GM12878 (cell line): Measurements from ENCODE around the gene VWA8. TPM values are rescaled to one million over a fixed set of nuclear protein-coding genes. Genes with fewer than 3 reads are reported as not detected.

Experiments used
- ATAC-seq: fragments of 200-7000 bp; cut with Tn5 transposase; 3 replicates; pipeline ENCODE4 v1.9.1; 2020; ENCODE audit warnings: mild to moderate bottlenecking, moderate library complexity
- BruUV-seq: library from RNA; stranded (reverse); fragments of 400-500 nt; replicated peaks from 2 replicates; lab custom pipeline; 2021; lab: Mats Ljungman, UMichigan
- CTCF ChIA-PET: fragments of 300-600 bp; sonication (Branson Sonifier 250); formaldehyde crosslinking; extraction: SDS; loops from one replicate; lab custom pipeline; 2021; ENCODE audit warnings: inconsistent platforms; lab: Yijun Ruan, JAX
- POLR2A ChIA-PET: fragments of 350-600 bp; formaldehyde crosslinking; extraction: SDS; loops from one replicate; lab custom pipeline; 2021; ENCODE audit warnings: inconsistent platforms; lab: Charles Lee
- RAD21 ChIA-PET: fragments of 300-600 bp; sonication (Branson Sonifier 250); formaldehyde crosslinking; loops from one replicate; lab custom pipeline; 2023; ENCODE audit warnings: antibody characterized with exemption; ENCODE audit not compliant: unreplicated experiment; lab: Charles Lee
- SMC1A ChIA-PET: fragments of 300-600 bp; sonication (Branson Sonifier 250); formaldehyde crosslinking; loops from one replicate; lab custom pipeline; 2023; ENCODE audit not compliant: unreplicated experiment, uncharacterized antibody; lab: Charles Lee
- DNase-seq: peaks from one replicate; pipeline ENCODE4 v3.0.0-alpha.2; 2011; ENCODE audit warnings: low read depth, low spot score
- FAIRE-seq: peaks from 3 replicates; lab custom pipeline; 2011; peaks lifted over from hg19 to GRCh38; lab: Jason Lieb, UNC
- H2AFZ ChIP-seq: 2 replicates; pipeline ENCODE4 v1.6.0; 2011; ENCODE audit warnings: low read depth, low read length, control low read depth; ENCODE audit not compliant: control insufficient read depth
- H3K27ac ChIP-seq: 2 replicates; pipeline ENCODE4 v1.5.1; 2011; ENCODE audit warnings: control low read depth; ENCODE audit not compliant: control insufficient read depth, insufficient read depth
- H3K27me3 ChIP-seq, 2 experiments: replicated peaks in 1 of 2; 2 replicates each; pipeline versions ENCODE4 v1.6.0 to v1.6.1; 2011; ENCODE audit warnings: low read length in 1 of 2; ENCODE audit not compliant: control insufficient read depth in 2 of 2, insufficient read depth in 2 of 2
- H3K36me3 ChIP-seq, 2 experiments: 2 replicates each; pipeline ENCODE4 v1.5.1; 2011; ENCODE audit warnings: low read length in 1 of 2; ENCODE audit not compliant: control insufficient read depth in 2 of 2, insufficient read depth in 2 of 2
- H3K4me1 ChIP-seq: 2 replicates; pipeline ENCODE4 v1.6.1; 2011; ENCODE audit warnings: mild to moderate bottlenecking, low read length, moderate library complexity, mixed read lengths; ENCODE audit not compliant: control insufficient read depth, insufficient read depth
- H3K4me2 ChIP-seq: 2 replicates; pipeline ENCODE4 v1.6.0; 2011; ENCODE audit warnings: control low read depth; ENCODE audit not compliant: control insufficient read depth, insufficient read depth
- H3K4me3 ChIP-seq: fragments of 200-600 bp; sonication (generic); 2 replicates; pipeline ENCODE4 v1.5.1; 2016
- H3K79me2 ChIP-seq: 2 replicates; pipeline ENCODE4 v1.6.0; 2011; ENCODE audit warnings: low read length; ENCODE audit not compliant: control insufficient read depth, insufficient read depth
- H3K9ac ChIP-seq: 2 replicates; pipeline ENCODE4 v1.8.0; 2011; ENCODE audit warnings: low read length, control low read depth, mixed read lengths; ENCODE audit not compliant: control insufficient read depth, insufficient read depth
- H3K9me3 ChIP-seq: replicated peaks from 3 replicates; pipeline ENCODE4 v1.5.1; 2011; ENCODE audit warnings: mild to moderate bottlenecking, low read length; ENCODE audit not compliant: control insufficient read depth, insufficient read depth
- H4K20me1 ChIP-seq: 2 replicates; pipeline ENCODE4 v1.6.0; 2011; ENCODE audit not compliant: control insufficient read depth, insufficient read depth
- EED ChIP-seq: sonication (generic); IDR thresholded peaks from 2 replicates; pipeline ENCODE4 v1.6.1; 2016; ENCODE audit warnings: antibody characterized with exemption, low read depth
- LARP7 ChIP-seq: fragments of 450-650 bp; IDR thresholded peaks from 2 replicates; pipeline ENCODE4 v1.6.1; 2017; ENCODE audit warnings: mild to moderate bottlenecking
- SIN3A ChIP-seq: IDR thresholded peaks from 2 replicates; pipeline ENCODE4 v1.6.1; 2012; ENCODE audit warnings: low read depth, low read length, improper control_type of control experiment
- SUPT20H ChIP-seq: IDR thresholded peaks from 2 replicates; pipeline ENCODE4 v1.6.1; 2011; ENCODE audit warnings: low read depth, mild to moderate bottlenecking, low read length, moderate library complexity, borderline replicate concordance; ENCODE audit not compliant: control insufficient read depth
- TCF7 ChIP-seq: IDR thresholded peaks from 2 replicates; pipeline ENCODE4 v1.6.1; 2014; ENCODE audit warnings: antibody characterized with exemption, borderline replicate concordance
- ZNF24 ChIP-seq: fragments of 450-650 bp; IDR thresholded peaks from 2 replicates; pipeline ENCODE4 v1.6.1; 2017; ENCODE audit warnings: antibody characterized with exemption, mild to moderate bottlenecking
- WGBS: methylation state at CpG from one replicate; pipeline ENCODE4 v1.1.6; 2016; ENCODE audit warnings: low lambda C conversion rate; ENCODE audit not compliant: insufficient replicate concordance, insufficient coverage; ENCODE audit errors: missing lambda C conversion rate; 5-methylcytosine and 5-hydroxymethylcytosine counted together
- in situ Hi-C: fragments of 300-500 bp; cut with MboI; formaldehyde crosslinking; loops from 9 replicates; pipeline ENCODE4 v1.14.3; 2018; ENCODE audit warnings: mixed read lengths
- intact Hi-C: fragments of 100-400 bp; cut with micrococcal nuclease; formaldehyde crosslinking; loops from one replicate; pipeline ENCODE4 v1.14.2; 2022; ENCODE audit not compliant: unreplicated experiment
- polyA plus RNA-seq, 11 experiments: library from polyadenylated mRNA; depleted of rRNA in 4 of 11; unstranded in 6 of 11; stranded (reverse) in 5 of 11; fragments of >200 nt; fragmentation: Nextera tagmentation in 4 of 11; fragmentation: Illumina TruSeq in 1 of 11; extraction: Ambion mirVana in 4 of 11; extraction: Trizol in 1 of 11; gene quantifications; 1 replicate in 1 of 11; 2 replicates in 10 of 11; pipeline versions ENCODE4 v1.2.1 to v1.2.3, GENCODE V29; 2011 to 2016; ENCODE audit warnings: inconsistent platforms in 2 of 11, missing spikeins in 2 of 11, low read depth in 1 of 11
- total RNA-seq, 4 experiments: library from RNA; depleted of rRNA in 3 of 4; stranded (reverse); fragments of >200 nt in 3 of 4; fragmentation: Illumina TruSeq in 1 of 4; extraction: Trizol in 1 of 4; gene quantifications; 2 replicates each; pipeline versions ENCODE4 v1.2.1 to v1.2.3, GENCODE V29; 2013 to 2021
- TF ChIP-seq, protein P1 (sequence below): fragments of 150-350 bp; IDR thresholded peaks from 2 replicates; pipeline ENCODE4 v1.6.1; 2014; ENCODE audit warnings: mild to moderate bottlenecking, low read depth, low read length

VWA8 gene
- total and polyA plus RNA-seq, 10 of the 15 experiments (the other 5 are each of a cell fraction or from before 2014, with no cell fraction given), result 3.0 to 21.8 (median 13.5) TPM

DNA sequence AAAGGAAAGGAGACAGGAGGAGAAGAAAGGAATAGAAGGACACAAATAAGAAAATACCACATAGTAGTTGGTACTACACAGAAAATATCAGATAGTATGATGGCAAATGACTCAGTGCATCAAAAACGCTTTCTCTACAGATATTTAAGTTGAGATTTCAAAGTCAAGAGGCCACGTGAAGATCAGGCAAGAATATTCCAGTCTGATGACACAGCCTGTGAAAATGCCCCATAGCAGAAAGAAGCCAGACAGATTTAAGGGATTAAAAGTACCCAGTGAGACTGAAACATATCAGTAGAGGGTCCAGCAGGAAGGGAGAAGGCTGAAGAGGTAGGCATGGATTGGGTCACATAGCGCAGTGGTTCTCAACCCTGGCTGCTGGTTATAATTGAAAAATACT, 113.7 kb downstream of the VWA8 start:
- H3K9ac ChIP-seq, result no peak overlapping the region
- intact Hi-C loops, result no loop called here
- in situ Hi-C loops, result no loop called here
- SMC1A ChIA-PET, result no interaction called here
- ATAC-seq (no peak), FAIRE-seq (no peak), DNase-seq (no peak)
- RAD21 ChIA-PET, result no interaction called here
- H3K79me2 ChIP-seq, result no peaks in the 10 kb centered on the region
- H2AFZ ChIP-seq, result no peak overlapping the region
- no peaks in the 10 kb centered on the region for H3K9me3 ChIP-seq
- CTCF ChIA-PET, result no interaction called here
- no peaks in the 10 kb centered on the region for H3K4me1 ChIP-seq
- no peaks in the 10 kb centered on the region for H3K36me3 ChIP-seq
- WGBS, result 96% methylated on average over 3 of the region's 3 CpGs
- H4K20me1 ChIP-seq, result no peaks in the 10 kb centered on the region
- no peak for TF ChIP-seq LARP7
- TF ChIP-seq EED, result no peak
- TF ChIP-seq SIN3A, result no peak
- no peak for TF ChIP-seq ZNF24
- TF ChIP-seq SUPT20H, result no peak
- TF ChIP-seq, protein P1, sequence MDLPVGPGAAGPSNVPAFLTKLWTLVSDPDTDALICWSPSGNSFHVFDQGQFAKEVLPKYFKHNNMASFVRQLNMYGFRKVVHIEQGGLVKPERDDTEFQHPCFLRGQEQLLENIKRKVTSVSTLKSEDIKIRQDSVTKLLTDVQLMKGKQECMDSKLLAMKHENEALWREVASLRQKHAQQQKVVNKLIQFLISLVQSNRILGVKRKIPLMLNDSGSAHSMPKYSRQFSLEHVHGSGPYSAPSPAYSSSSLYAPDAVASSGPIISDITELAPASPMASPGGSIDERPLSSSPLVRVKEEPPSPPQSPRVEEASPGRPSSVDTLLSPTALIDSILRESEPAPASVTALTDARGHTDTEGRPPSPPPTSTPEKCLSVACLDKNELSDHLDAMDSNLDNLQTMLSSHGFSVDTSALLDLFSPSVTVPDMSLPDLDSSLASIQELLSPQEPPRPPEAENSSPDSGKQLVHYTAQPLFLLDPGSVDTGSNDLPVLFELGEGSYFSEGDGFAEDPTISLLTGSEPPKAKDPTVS, result no peak
- no peaks in the 10 kb centered on the region for H3K27me3 ChIP-seq
- POLR2A ChIA-PET, result no interaction called here
- H3K27ac ChIP-seq, result no peak overlapping the region
- no TSS peak for BruUV-seq
- H3K4me2 ChIP-seq, result no peak overlapping the region
- no peak overlapping the region for H3K4me3 ChIP-seq

DNA sequence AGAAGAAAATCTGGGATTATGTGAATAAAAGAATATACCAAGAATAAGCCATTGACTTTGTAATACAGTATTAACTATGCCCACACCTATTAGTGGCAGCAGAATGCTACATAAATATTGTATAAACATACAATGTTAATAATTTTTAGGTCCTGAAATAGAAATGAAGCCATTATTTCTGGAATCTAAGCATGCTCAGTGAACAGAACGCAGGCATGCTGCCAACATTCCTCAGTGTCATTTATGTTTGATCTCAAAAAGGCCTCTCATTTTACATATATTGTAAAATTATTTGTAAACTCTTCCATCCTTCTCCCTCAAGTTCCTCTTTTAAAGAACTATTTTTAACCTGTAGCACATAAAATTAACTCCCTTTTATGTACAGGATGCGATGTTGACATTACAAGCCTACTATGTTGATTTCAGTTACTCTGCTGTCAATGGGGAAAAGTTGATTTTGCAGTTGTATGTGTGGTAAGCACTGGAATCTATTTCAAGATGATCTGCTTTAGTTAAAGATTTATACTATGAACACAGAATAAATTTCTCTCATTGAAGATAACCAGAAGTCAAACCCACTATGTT, 118.8 kb downstream of the VWA8 start:
- in situ Hi-C loops, result no loop called here

More for the DNA sequence above, 118.8 kb downstream of the VWA8 start:
- no peak for DNase-seq
- POLR2A ChIA-PET, result no interaction called here
- H3K27ac ChIP-seq, result no peak overlapping the region
- no peaks in the 10 kb centered on the region for H3K79me2 ChIP-seq
- no peaks in the 10 kb centered on the region for H3K9me3 ChIP-seq
- TF ChIP-seq TCF7, result no peak
- TF ChIP-seq, all 136 proteins: peak for 0
- SMC1A ChIA-PET, result interaction anchor here (1.2 kb wide), 1 partner anchor 11 kb away, joined by 3 read pairs; no protein-coding TSS in a partner anchor
- 55% methylated on average over 2 of the region's 2 CpGs for WGBS
- Histone ChIP-seq H3K36me3 (no peaks in the 10 kb centered on the region), H3K4me3 (no peak overlapping the region), H2AFZ (no peak overlapping the region), H3K27me3 (no peaks in the 10 kb centered on the region), H3K4me2 (no peak overlapping the region), H3K9ac (no peak overlapping the region), H4K20me1 (no peaks in the 10 kb centered on the region), H3K4me1 (no peaks in the 10 kb centered on the region; the same call in 1 of the 2 replicates)
- RAD21 ChIA-PET, result no interaction called here
- CTCF ChIA-PET, result no interaction called here
- no TSS peak for BruUV-seq
- ATAC-seq (no peak), FAIRE-seq (no peak)
- intact Hi-C loops, result no loop called here
